Lung (tissue), 12 donors: ENCODE measurements around the gene CDK16. TPM values are rescaled to one million over a fixed set of nuclear protein-coding genes. Genes with fewer than 3 reads are reported as not detected.

ENCODE experiments used
- ATAC-seq: fragments of 200-7000 bp; cut with Tn5 transposase; one replicate; pipeline ENCODE4 v1.9.1; 2020; ENCODE audit warnings: moderate number of reproducible peaks; ENCODE audit not compliant: insufficient read depth, low FRiP score
- DNase-seq, 3 donors: peaks; one replicate each; pipeline ENCODE4 v3.0.0-alpha.2; 2013 to 2017
- H3K27ac ChIP-seq, 2 donors: one replicate each; pipeline ENCODE4 v1.5.1; 2013; ENCODE audit warnings: mild to moderate bottlenecking in 2 of 2, moderate library complexity in 2 of 2, control low read depth in 1 of 2, inconsistent platforms in 1 of 2, low read depth in 1 of 2, low read length in 1 of 2
- H3K27me3 ChIP-seq, 3 donors: one replicate each; pipeline ENCODE4 v1.5.1; 2013; ENCODE audit warnings: low read length in 2 of 3; ENCODE audit not compliant: control insufficient read depth in 3 of 3, insufficient read depth in 3 of 3
- H3K36me3 ChIP-seq, 4 donors: one replicate each; pipeline ENCODE4 v1.5.1; 2013; ENCODE audit warnings: low read length in 4 of 4, mild to moderate bottlenecking in 1 of 4, moderate library complexity in 1 of 4; ENCODE audit not compliant: control insufficient read depth in 4 of 4, insufficient read depth in 4 of 4
- H3K4me1 ChIP-seq, 5 donors: one replicate each; pipeline ENCODE4 v1.5.1; 2013; ENCODE audit warnings: low read length in 5 of 5, mild to moderate bottlenecking in 2 of 5, moderate library complexity in 1 of 5; ENCODE audit not compliant: control insufficient read depth in 5 of 5, insufficient read depth in 5 of 5
- H3K4me3 ChIP-seq: one replicate; pipeline ENCODE4 v1.5.1; 2013; ENCODE audit warnings: mild to moderate bottlenecking, control low read depth, moderate library complexity
- H3K9ac ChIP-seq, 2 donors: one replicate each; pipeline ENCODE4 v1.5.1; 2013; ENCODE audit warnings: low read length in 2 of 2, control low read depth in 1 of 2; ENCODE audit not compliant: insufficient read depth in 1 of 2
- H3K9me3 ChIP-seq, 4 donors: one replicate each; pipeline ENCODE4 v1.5.1; 2013; ENCODE audit warnings: low read length in 3 of 4, mild to moderate bottlenecking in 1 of 4, moderate library complexity in 1 of 4; ENCODE audit not compliant: control insufficient read depth in 4 of 4, insufficient read depth in 3 of 4
- CTCF ChIP-seq: IDR thresholded peaks from 2 replicates; pipeline ENCODE4 v1.5.1; 2012; ENCODE audit warnings: mild to moderate bottlenecking; ENCODE audit errors: control extremely low read depth, extremely low read depth
- WGBS, 2 donors: extraction: QIAGEN DNeasy Blood & Tissue Kit; methylation state at CpG; one replicate each; pipeline ENCODE4 v1.1.7; 2013; 5-methylcytosine and 5-hydroxymethylcytosine counted together
- polyA plus RNA-seq, 2 donors: library from polyadenylated mRNA; stranded (reverse); fragments of 200-250 nt; gene quantifications; one replicate each; pipeline ENCODE4 v1.2.1, GENCODE V29; 2013
- total RNA-seq, 2 donors: library from RNA; depleted of rRNA in 1 of 2; stranded (reverse); fragments of >200 nt in 1 of 2; gene quantifications; one replicate each; pipeline ENCODE4 v1.2.1, GENCODE V29; 2014 to 2021
- donor health status: control.
- donor health status: control.
- donor health status: Bipolar disorder and iron deficiency.
- donor health status: healthy.
- donor health status: DM: yes; HTN: yes; CAD: no.

Gene CDK16
- total and polyA plus RNA-seq, 4 donors = 50.1 to 93.5 (median 60.5) TPM

- Histone ChIP-seq H3K9me3 (peaks cover 0 to 4% (median 0%) of the 10 kb centered on the region in 4 donors), H3K27ac (no peak overlapping the region), H3K36me3 (peaks cover 19 to 32% (median 20%) of the 10 kb centered on the region in 4 donors), H3K27me3 (peaks cover 0 to 7% (median under 1%) of the 10 kb centered on the region in 3 donors), H3K4me3 (no peak overlapping the region), H3K4me1 (peaks cover 0 to 3% (median 0%) of the 10 kb centered on the region in 5 donors), H3K9ac (no peak overlapping the region)
- DNase-seq = no peak
- no peak for ATAC-seq
- no peak for TF ChIP-seq CTCF
- WGBS, 2 donors = 95 to 100% methylated on average over 4 to 6 of the region's 6 CpGs
Observed at GRCh38 chrX:47229427-47229826, 10.9 kb downstream of the CDK16 start.

- no peak for TF ChIP-seq CTCF
- H3K27me3 ChIP-seq = peaks cover 0 to 7% (median 7%) of the 10 kb centered on the region in 3 donors
- H3K4me1 ChIP-seq = peaks cover 0 to 3% (median 0%) of the 10 kb centered on the region in 5 donors
- peaks cover 10 to 25% (median 15%) of the 10 kb centered on the region in 4 donors for H3K36me3 ChIP-seq
- no peak overlapping the region for H3K9ac ChIP-seq
- 86 to 87% methylated on average over 5 of the region's 5 CpGs for WGBS, 2 donors
- ATAC-seq (no peak), DNase-seq (no peak)
- H3K27ac ChIP-seq = no peak overlapping the region
- peaks cover 0 to 4% (median 0%) of the 10 kb centered on the region in 4 donors for H3K9me3 ChIP-seq
- H3K4me3 ChIP-seq = no peak overlapping the region
Observed at GRCh38 chrX:47230136-47230868, 11.8 kb downstream of the CDK16 start.

GRCh38 chrX:47231167-47231566, 12.7 kb downstream of the CDK16 start:
- DNase-seq (no peak), ATAC-seq (no peak)
- no peak overlapping the region for H3K4me3 ChIP-seq
- no peak for TF ChIP-seq CTCF
- H3K9me3 ChIP-seq = peaks cover 0 to 1% (median 0%) of the 10 kb centered on the region in 4 donors
- peaks cover 0 to 14% (median 12%) of the 10 kb centered on the region in 3 donors for H3K27me3 ChIP-seq
- no peak overlapping the region for H3K27ac ChIP-seq
- 67 to 70% methylated on average over 2 of the region's 2 CpGs for WGBS, 2 donors
- H3K9ac ChIP-seq = no peak overlapping the region
- peaks cover 6 to 18% (median 9%) of the 10 kb centered on the region in 4 donors for H3K36me3 ChIP-seq
- H3K4me1 ChIP-seq = peaks cover 0 to 4% (median 0%) of the 10 kb centered on the region in 5 donors
